H1 (cell line): ENCODE data around the gene RASD2. TPM values are rescaled to one million over a fixed set of nuclear protein-coding genes. Genes with fewer than 3 reads are reported as not detected.

ENCODE experiments used
- CTCF ChIA-PET: fragments of 300-600 bp; sonication (Branson Sonifier 250); formaldehyde crosslinking; loops from one replicate; lab custom pipeline; 2021; ENCODE audit not compliant: partially characterized antibody; lab: Charles Lee
- POLR2A ChIA-PET: fragments of 300-600 bp; sonication (Branson Sonifier 250); formaldehyde crosslinking; loops from one replicate; lab custom pipeline; 2021; ENCODE audit warnings: inconsistent platforms; ENCODE audit not compliant: partially characterized antibody; lab: Charles Lee
- DNase-seq, 2 experiments: peaks; one replicate each; pipeline versions ENCODE4 v3.0.0 to v3.0.0-alpha.2; 2010 to 2022; ENCODE audit warnings: low spot score in 2 of 2, low read depth in 1 of 2, mixed read lengths in 1 of 2
- FAIRE-seq: peaks from 2 replicates; lab custom pipeline; 2011; peaks lifted over from hg19 to GRCh38; lab: Jason Lieb, UNC
- H2AFZ ChIP-seq: 2 replicates; pipeline ENCODE4 v1.8.1; 2012; ENCODE audit warnings: low read length, inconsistent platforms
- H2AK5ac ChIP-seq: 2 replicates; pipeline ENCODE4 v1.6.1; 2013; ENCODE audit warnings: low read depth, low read length
- H2BK120ac ChIP-seq: replicated peaks from 2 replicates; pipeline ENCODE3; 2013; ENCODE audit warnings: low read depth, low read length, inconsistent platforms
- H2BK12ac ChIP-seq: 2 replicates; pipeline ENCODE4 v1.6.1; 2013; ENCODE audit warnings: low read depth, low read length
- H2BK15ac ChIP-seq: 2 replicates; pipeline ENCODE4 v1.6.1; 2013; ENCODE audit warnings: low read length
- H2BK20ac ChIP-seq: 2 replicates; pipeline ENCODE4 v1.6.1; 2013; ENCODE audit warnings: low read length
- H2BK5ac ChIP-seq: 2 replicates; pipeline ENCODE4 v1.6.1; 2013; ENCODE audit warnings: low read depth, low read length
- H3K14ac ChIP-seq: 2 replicates; pipeline ENCODE4 v1.6.1; 2013; ENCODE audit warnings: inconsistent platforms; ENCODE audit not compliant: insufficient read length
- H3K18ac ChIP-seq: 2 replicates; pipeline ENCODE4 v1.6.1; 2013; ENCODE audit warnings: low read length; ENCODE audit errors: extremely low read depth
- H3K23ac ChIP-seq: 2 replicates; pipeline ENCODE4 v1.6.1; 2013; ENCODE audit warnings: inconsistent platforms; ENCODE audit not compliant: insufficient read length
- H3K23me2 ChIP-seq: 2 replicates; pipeline ENCODE4 v1.6.1; 2013; ENCODE audit warnings: low read depth, low read length
- H3K27ac ChIP-seq: 2 replicates; pipeline ENCODE4 v1.6.1; 2011; ENCODE audit warnings: low read depth, low read length, inconsistent platforms
- H3K27me3 ChIP-seq, 4 experiments: replicated peaks in 1 of 4; 1 replicate in 1 of 4; 2 replicates in 3 of 4; pipeline versions ENCODE4 v1.6.1 to v1.8.1; 2011 to 2013; ENCODE audit warnings: low read length in 3 of 4, mild to moderate bottlenecking in 3 of 4, inconsistent platforms in 2 of 4, mixed read lengths in 2 of 4, moderate library complexity in 1 of 4; ENCODE audit not compliant: control insufficient read depth in 3 of 4, insufficient read depth in 3 of 4; ENCODE audit errors: extremely low read depth in 1 of 4
- H3K36me3 ChIP-seq, 4 experiments: 2 replicates each; pipeline versions ENCODE4 v1.6.1 to v1.8.1; 2011 to 2013; ENCODE audit warnings: mild to moderate bottlenecking in 4 of 4, low read length in 3 of 4, moderate library complexity in 2 of 4, control low read depth in 1 of 4, inconsistent platforms in 1 of 4; ENCODE audit not compliant: insufficient read depth in 4 of 4, control insufficient read depth in 2 of 4
- H3K4ac ChIP-seq: replicated peaks from 2 replicates; pipeline ENCODE3; 2013; ENCODE audit warnings: low read length, low read depth, mixed read lengths, inconsistent platforms; ENCODE audit not compliant: insufficient read length
- H3K4me1 ChIP-seq, 4 experiments: replicated peaks in 1 of 4; 1 replicate in 1 of 4; 2 replicates in 3 of 4; pipeline versions ENCODE4 v1.6.1 to v1.8.1; 2011 to 2013; ENCODE audit warnings: low read length in 3 of 4, inconsistent platforms in 2 of 4, mixed read lengths in 1 of 4; ENCODE audit not compliant: insufficient read depth in 4 of 4, control insufficient read depth in 3 of 4
- H3K4me2 ChIP-seq, 2 experiments: 2 replicates each; pipeline versions ENCODE4 v1.6.1 to v1.8.1; 2011 to 2013; ENCODE audit warnings: low read depth in 2 of 2, low read length in 2 of 2, control low read depth in 1 of 2, inconsistent platforms in 1 of 2, mild to moderate bottlenecking in 1 of 2; ENCODE audit not compliant: insufficient read depth in 1 of 2
- H3K4me3 ChIP-seq, 4 experiments: fragments of 200-600, 300-600 bp in 1 of 4; sonication (generic), shearing (Covaris generic), sonication (Bioruptor Twin) in 1 of 4; 2 replicates each; pipeline versions ENCODE4 v1.5.1 to v1.8.1; 2011 to 2016; ENCODE audit warnings: low read length in 4 of 4, low read depth in 3 of 4, control low read depth in 2 of 4, inconsistent platforms in 2 of 4, mild to moderate bottlenecking in 2 of 4, mixed read lengths in 1 of 4, moderate library complexity in 1 of 4; ENCODE audit not compliant: insufficient read depth in 2 of 4; ENCODE audit errors: extremely low read depth in 1 of 4
- H3K56ac ChIP-seq: replicated peaks from 2 replicates; pipeline ENCODE3; 2013; ENCODE audit warnings: low read depth, mild to moderate bottlenecking, mixed read lengths, low read length, inconsistent platforms; ENCODE audit not compliant: insufficient read length
- H3K79me1 ChIP-seq: 2 replicates; pipeline ENCODE4 v1.6.1; 2013; ENCODE audit warnings: low read depth, low read length, control low read depth
- H3K79me2 ChIP-seq, 2 experiments: 2 replicates each; pipeline versions ENCODE4 v1.6.1 to v1.8.1; 2012 to 2013; ENCODE audit warnings: low read length in 2 of 2, mild to moderate bottlenecking in 2 of 2, inconsistent platforms in 1 of 2; ENCODE audit not compliant: insufficient read depth in 2 of 2, control insufficient read depth in 1 of 2
- H3K9ac ChIP-seq, 4 experiments: replicated peaks in 1 of 4; 1 replicate in 1 of 4; 2 replicates in 3 of 4; pipeline versions ENCODE4 v1.6.1 to v1.8.1; 2011 to 2013; ENCODE audit warnings: low read depth in 3 of 4, low read length in 3 of 4, control low read depth in 2 of 4, mild to moderate bottlenecking in 2 of 4, moderate library complexity in 2 of 4, inconsistent platforms in 1 of 4; ENCODE audit errors: extremely low read depth in 1 of 4
- H3K9me3 ChIP-seq, 2 experiments: 2 replicates each; pipeline versions ENCODE4 v1.6.1 to v1.8.1; 2012 to 2013; ENCODE audit warnings: mild to moderate bottlenecking in 2 of 2, moderate library complexity in 2 of 2, control low read depth in 1 of 2, inconsistent platforms in 1 of 2, low read depth in 1 of 2, low read length in 1 of 2, mixed read lengths in 1 of 2; ENCODE audit not compliant: insufficient read depth in 2 of 2
- H4K20me1 ChIP-seq, 2 experiments: replicated peaks in 1 of 2; 2 replicates each; pipeline versions ENCODE3 to v1.8.1; 2011 to 2013; ENCODE audit warnings: inconsistent platforms in 2 of 2, low read length in 2 of 2, mild to moderate bottlenecking in 1 of 2; ENCODE audit not compliant: insufficient read depth in 2 of 2, control insufficient read depth in 1 of 2
- H4K5ac ChIP-seq: 2 replicates; pipeline ENCODE4 v1.6.1; 2013; ENCODE audit warnings: low read length, low read depth, mixed read lengths, inconsistent platforms; ENCODE audit not compliant: insufficient read length
- H4K8ac ChIP-seq: 2 replicates; pipeline ENCODE4 v1.8.0; 2013; ENCODE audit warnings: mild to moderate bottlenecking, moderate library complexity, low read length, inconsistent platforms; ENCODE audit not compliant: insufficient read depth; ENCODE audit errors: extremely low read depth
- H4K91ac ChIP-seq: replicated peaks from 2 replicates; pipeline ENCODE3; 2013; ENCODE audit warnings: low read length, mixed read lengths, inconsistent platforms; ENCODE audit not compliant: insufficient read length
- HDAC2 ChIP-seq, 2 experiments: fragments of 300-600 bp in 1 of 2; sonication (generic) in 1 of 2; IDR thresholded peaks; 2 replicates each; pipeline ENCODE4 v1.6.1; 2011 to 2012; ENCODE audit warnings: low read depth in 2 of 2, low read length in 2 of 2, mild to moderate bottlenecking in 2 of 2, moderate library complexity in 2 of 2, borderline replicate concordance in 1 of 2, inconsistent platforms in 1 of 2
- KDM1A ChIP-seq: fragments of 200-600, 300-600 bp; sonication (generic); IDR thresholded peaks from 2 replicates; pipeline ENCODE4 v1.7.1; 2016; ENCODE audit warnings: mild to moderate bottlenecking, low read length, borderline replicate concordance
- SIN3A ChIP-seq, 2 experiments: IDR thresholded peaks in 1 of 2; conservative IDR thresholded peaks in 1 of 2; 2 replicates each; pipeline ENCODE4 v1.6.1; 2011 to 2012; ENCODE audit warnings: low read length in 2 of 2, improper control_type of control experiment in 1 of 2, low read depth in 1 of 2, mild to moderate bottlenecking in 1 of 2
- WGBS, 2 experiments: shearing (Covaris generic) in 1 of 2; methylation state at CpG; one replicate each; pipeline versions ENCODE4 v1.1.6 to v1.1.7; 2013 to 2015; ENCODE audit warnings: low lambda C conversion rate in 2 of 2, mixed read lengths in 2 of 2, inconsistent platforms in 1 of 2, low coverage in 1 of 2, missing lambda C conversion rate in 1 of 2; ENCODE audit not compliant: insufficient replicate concordance in 2 of 2, insufficient coverage in 1 of 2, insufficient read length in 1 of 2; ENCODE audit errors: extremely low coverage in 1 of 2, missing lambda C conversion rate in 1 of 2; 5-methylcytosine and 5-hydroxymethylcytosine counted together
- polyA plus RNA-seq, 7 experiments: library from polyadenylated mRNA; depleted of rRNA in 3 of 7; stranded (reverse) in 5 of 7; unstranded in 2 of 7; fragments of >200 nt in 5 of 7; fragments of 200-250 nt in 2 of 7; gene quantifications; 1 replicate in 5 of 7; 2 replicates in 1 of 7; 4 replicates in 1 of 7; pipeline versions ENCODE4 v1.2.1 to v1.2.3, GENCODE V29; 2011 to 2013; ENCODE audit warnings: missing spikeins in 2 of 7, mixed read lengths in 2 of 7
- total RNA-seq: library from RNA; stranded (reverse); fragmentation: NEBNext Ultra II Directional; extraction: Animal tissue kit (Norgen Biotek cat#: 25700); gene quantifications from 2 replicates; pipeline ENCODE4 v1.2.1, GENCODE V29; 2021

Gene RASD2
- total and polyA plus RNA-seq, 2 of the 8 experiments (the other 6 are each of a cell fraction or from before 2014, with no cell fraction given): 1.9 to 5.1 TPM

GRCh38 chr22:35528927-35529326 lies 11.7 kb upstream of the RASD2 start:
- H3K4me3 ChIP-seq: no peak overlapping the region
- H2BK5ac ChIP-seq: no peak overlapping the region
- FAIRE-seq (no peak), DNase-seq (no peak)
- H3K27me3 ChIP-seq: no peaks in the 10 kb centered on the region
- peaks cover 0 to 5% of the 10 kb centered on the region in 2 experiments for H4K20me1 ChIP-seq
- H2BK15ac ChIP-seq: no peak overlapping the region
- no peaks in the 10 kb centered on the region for H3K79me1 ChIP-seq
- H2BK12ac ChIP-seq: no peak overlapping the region
- no peak overlapping the region for H2AFZ ChIP-seq
- H4K8ac ChIP-seq: no peak overlapping the region
- H3K4me1 ChIP-seq: peaks cover 0 to 7% (median 1%) of the 10 kb centered on the region in 4 experiments; a peak in 3 of 7 replicates
- H3K36me3 ChIP-seq: no peaks in the 10 kb centered on the region; a peak in 1 of 8 replicates
- H3K4me2 ChIP-seq: no peak overlapping the region
- H3K18ac ChIP-seq: no peak overlapping the region
- H4K5ac ChIP-seq: no peak overlapping the region
- H2AK5ac ChIP-seq: no peak overlapping the region
- WGBS, 2 experiments: 84% methylated on average over 2 of the region's 2 CpGs; no CpG with 5 or more reads in 1 of the 2 experiments
- H3K9ac ChIP-seq: no peak overlapping the region
- H3K23me2 ChIP-seq: peaks cover 8% of the 10 kb centered on the region
- H3K9me3 ChIP-seq: no peaks in the 10 kb centered on the region
- CTCF ChIA-PET: interaction anchor here (0.9 to 4.1 kb wide), 3 partner anchors 9 to 58 kb away, joined by 3 to 36 read pairs (median 4); no protein-coding TSS in a partner anchor
- H3K79me2 ChIP-seq: no peaks in the 10 kb centered on the region; a peak in 1 of 4 replicates
- H3K23ac ChIP-seq: no peak overlapping the region
- no peak overlapping the region for H3K4ac ChIP-seq
- no peak overlapping the region for H3K27ac ChIP-seq
- no peak overlapping the region for H2BK20ac ChIP-seq
- H4K91ac ChIP-seq: no peak overlapping the region
- POLR2A ChIA-PET: interaction anchor here (0.8 to 1.1 kb wide), 2 partner anchors 11 to 65 kb away, joined by 3 read pairs; no protein-coding TSS in a partner anchor
- TF ChIP-seq HDAC2 (IDR thresholded peaks at IDR 0.05; ENCODE audit: borderline replicate concordance in 1 of 2, low read depth in 2 of 2, low read length in 2 of 2) (peak in 1 of 2 experiments; percentile 70; a peak in 1 of 4 replicates), KDM1A (peak; percentile 84; the same call in 1 of the 2 replicates), SIN3A (conservative IDR thresholded peaks at IDR 0.05 in 1 of 2, IDR thresholded peaks at IDR 0.05 in 1 of 2; ENCODE audit: low read depth in 1 of 2, low read length in 2 of 2) (no peak)
- no peak overlapping the region for H3K14ac ChIP-seq
- no peak overlapping the region for H3K56ac ChIP-seq
- H2BK120ac ChIP-seq: no peak overlapping the region
